Ovary (tissue), 3 donors: ENCODE measurements around the gene SEMA5A.

ENCODE experiments used
- CTCF ChIP-seq, 3 donors: fragments of 450-650 bp in 2 of 3; fragments of 200-600 bp in 1 of 3; IDR thresholded peaks; one replicate each; pipeline versions ENCODE4 v1.5.1 to v1.8.0; 2016 to 2022; ENCODE audit warnings: antibody characterized with exemption in 3 of 3, mild to moderate bottlenecking in 1 of 3
- POLR2A ChIP-seq: fragments of 450-650 bp; IDR thresholded peaks from one replicate; pipeline ENCODE4 v1.6.1; 2017; ENCODE audit warnings: antibody characterized with exemption, mild to moderate bottlenecking, moderate library complexity
- donor health status: DM: no; HTN: no; CAD: no.

- TF ChIP-seq CTCF (IDR thresholded peaks at IDR 0.05) (no peak), POLR2A (no peak)
Observed at GRCh38 chr5:9108162-9108561, 437.7 kb downstream of the SEMA5A start.
